A673 (cell line): ENCODE results near the gene DHRS13. TPM values are rescaled to one million over a fixed set of nuclear protein-coding genes. Genes with fewer than 3 reads are reported as not detected.

Experiments used
- BruUV-seq: library from RNA; stranded (reverse); fragments of 400-500 nt; replicated peaks from 2 replicates; lab custom pipeline; 2021; lab: Mats Ljungman, UMichigan
- CTCF ChIA-PET: fragments of 300-600 bp; sonication (Branson Sonifier 250); formaldehyde crosslinking; loops from one replicate; lab custom pipeline; 2022; ENCODE audit warnings: antibody characterized with exemption; lab: Charles Lee
- POLR2A ChIA-PET: fragments of 300-600 bp; sonication (Branson Sonifier 250); formaldehyde crosslinking; loops from one replicate; lab custom pipeline; 2022; ENCODE audit warnings: antibody characterized with exemption; ENCODE audit not compliant: low non-redundant PET; lab: Charles Lee
- DNase-seq: peaks from one replicate; pipeline ENCODE4 v3.0.0-alpha.2; 2015; ENCODE audit warnings: low spot score
- H3K27ac ChIP-seq: fragments of 200-600 bp; sonication (generic); 2 replicates; pipeline ENCODE4 v1.5.1; 2016; ENCODE audit warnings: mixed run types, low read depth, mild to moderate bottlenecking, mixed read lengths, antibody characterized with exemption, low read length; ENCODE audit not compliant: poor library complexity, severe bottlenecking
- H3K27me3 ChIP-seq: fragments of 200-600 bp; sonication (generic); replicated peaks from 2 replicates; pipeline ENCODE4 v1.6.1; 2017; ENCODE audit warnings: mixed run types, low read depth, mild to moderate bottlenecking, mixed read lengths, antibody characterized with exemption, low read length; ENCODE audit not compliant: insufficient read depth, poor library complexity
- H3K36me3 ChIP-seq: fragments of 200-600 bp; sonication (generic); 2 replicates; pipeline ENCODE4 v1.6.1; 2016; ENCODE audit warnings: mixed run types, mild to moderate bottlenecking, mixed read lengths, antibody characterized with exemption, low read length; ENCODE audit not compliant: insufficient read depth, poor library complexity, severe bottlenecking
- H3K4me1 ChIP-seq: fragments of 200-600 bp; sonication (generic); 2 replicates; pipeline ENCODE4 v1.6.1; 2017; ENCODE audit warnings: mixed run types, mild to moderate bottlenecking, mixed read lengths, antibody characterized with exemption, low read length; ENCODE audit not compliant: insufficient read depth, poor library complexity, severe bottlenecking
- H3K4me3 ChIP-seq: fragments of 200-600 bp; sonication (generic); 2 replicates; pipeline ENCODE4 v1.5.1; 2016; ENCODE audit warnings: low read depth, mixed run types, mild to moderate bottlenecking, mixed read lengths, low read length; ENCODE audit not compliant: poor library complexity, severe bottlenecking
- H3K9me3 ChIP-seq: fragments of 200-600 bp; sonication (generic); 2 replicates; pipeline ENCODE4 v1.6.1; 2016; ENCODE audit warnings: mixed run types, low read depth, mild to moderate bottlenecking, mixed read lengths, antibody characterized with exemption, low read length; ENCODE audit not compliant: poor library complexity, severe bottlenecking
- EZH2 ChIP-seq: fragments of 200-600 bp; sonication (generic); IDR thresholded peaks from 2 replicates; pipeline ENCODE4 v1.6.1; 2017; ENCODE audit warnings: borderline replicate concordance, low read depth, mild to moderate bottlenecking, mixed read lengths, antibody characterized with exemption, low read length; ENCODE audit not compliant: poor library complexity, severe bottlenecking
- intact Hi-C: fragments of 100-400 bp; cut with micrococcal nuclease; formaldehyde crosslinking; loops from one replicate; pipeline ENCODE4 v1.10.0; 2022; ENCODE audit not compliant: unreplicated experiment
- total RNA-seq: library from RNA; stranded (reverse); gene quantifications from 2 replicates; pipeline ENCODE4 v1.2.3, GENCODE V29; 2021
- TF ChIP-seq, protein P1 (sequence below): fragments of 300-800, 200-600 bp; sonication (generic); conservative IDR thresholded peaks from 2 replicates; pipeline ENCODE4 v1.5.1; 2017; ENCODE audit warnings: low read depth, mild to moderate bottlenecking, antibody characterized with exemption, low read length, moderate library complexity, mixed read lengths

Gene DHRS13
- total RNA-seq, 1 experiment from 2014 or later: 41.9 TPM

DNA sequence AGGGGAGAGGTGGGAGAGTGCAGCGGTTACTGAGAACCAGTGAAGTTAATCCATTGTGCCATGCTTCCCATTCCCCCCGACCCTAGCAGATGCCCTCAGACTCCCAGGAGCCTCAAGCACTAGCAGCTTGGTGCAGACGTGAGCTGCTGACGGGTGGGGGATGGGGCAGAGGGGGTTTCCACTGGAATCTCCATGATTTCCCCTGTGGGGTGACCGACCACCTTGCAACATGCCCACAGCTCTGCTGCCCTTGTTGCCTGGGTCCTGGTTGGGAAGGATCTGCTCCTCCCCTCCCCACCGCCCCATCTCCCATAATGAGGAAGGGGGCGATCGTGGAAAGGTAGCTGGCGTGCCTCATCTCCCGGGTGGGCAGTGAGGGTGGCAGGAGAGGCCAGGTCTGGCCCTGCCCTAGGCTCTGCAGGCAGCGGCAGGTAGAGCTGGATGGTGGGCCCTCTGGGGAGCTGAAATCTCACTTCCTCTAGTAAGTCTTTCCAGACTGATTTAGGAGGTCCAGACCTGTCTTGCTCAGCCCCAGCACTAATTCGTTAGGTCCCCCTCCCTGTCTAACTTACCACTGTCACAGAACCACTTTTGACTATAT lies 14.9 kb downstream of the DHRS13 start:
- TF ChIP-seq, protein P1, sequence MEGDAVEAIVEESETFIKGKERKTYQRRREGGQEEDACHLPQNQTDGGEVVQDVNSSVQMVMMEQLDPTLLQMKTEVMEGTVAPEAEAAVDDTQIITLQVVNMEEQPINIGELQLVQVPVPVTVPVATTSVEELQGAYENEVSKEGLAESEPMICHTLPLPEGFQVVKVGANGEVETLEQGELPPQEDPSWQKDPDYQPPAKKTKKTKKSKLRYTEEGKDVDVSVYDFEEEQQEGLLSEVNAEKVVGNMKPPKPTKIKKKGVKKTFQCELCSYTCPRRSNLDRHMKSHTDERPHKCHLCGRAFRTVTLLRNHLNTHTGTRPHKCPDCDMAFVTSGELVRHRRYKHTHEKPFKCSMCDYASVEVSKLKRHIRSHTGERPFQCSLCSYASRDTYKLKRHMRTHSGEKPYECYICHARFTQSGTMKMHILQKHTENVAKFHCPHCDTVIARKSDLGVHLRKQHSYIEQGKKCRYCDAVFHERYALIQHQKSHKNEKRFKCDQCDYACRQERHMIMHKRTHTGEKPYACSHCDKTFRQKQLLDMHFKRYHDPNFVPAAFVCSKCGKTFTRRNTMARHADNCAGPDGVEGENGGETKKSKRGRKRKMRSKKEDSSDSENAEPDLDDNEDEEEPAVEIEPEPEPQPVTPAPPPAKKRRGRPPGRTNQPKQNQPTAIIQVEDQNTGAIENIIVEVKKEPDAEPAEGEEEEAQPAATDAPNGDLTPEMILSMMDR: no peak
- no peak for TF ChIP-seq EZH2
- H3K4me1 ChIP-seq: peaks cover 4% of the 10 kb centered on the region
- intact Hi-C loops: no loop called here
- DNase-seq: no peak
- no peak overlapping the region for H3K4me3 ChIP-seq
- H3K27ac ChIP-seq: no peak overlapping the region
- H3K36me3 ChIP-seq: no peaks in the 10 kb centered on the region
- no TSS peak for BruUV-seq
- H3K9me3 ChIP-seq: no peaks in the 10 kb centered on the region
- ChIA-PET POLR2A (no interaction called here), CTCF (no interaction called here)
- H3K27me3 ChIP-seq: no peaks in the 10 kb centered on the region

DNA sequence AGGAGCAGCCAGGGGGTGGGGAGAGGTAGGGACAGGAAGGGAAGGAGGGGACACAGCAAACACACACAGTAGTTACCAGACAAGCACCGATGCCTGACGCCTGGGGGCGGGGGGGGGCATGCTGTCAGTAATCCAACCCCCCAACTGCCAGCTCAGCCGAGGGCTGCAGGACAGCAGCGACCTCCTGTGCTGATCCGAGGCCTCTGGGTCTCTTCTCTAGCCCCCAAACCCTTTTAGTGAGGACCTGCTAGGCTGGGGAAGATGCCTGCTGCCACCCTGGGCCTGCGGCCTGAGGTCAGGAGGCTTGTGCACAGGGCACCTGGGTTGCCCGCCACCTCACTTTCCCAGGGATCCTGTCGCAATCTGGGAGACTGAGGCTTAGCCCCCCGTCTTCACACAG lies 16.9 kb downstream of the DHRS13 start:
- BruUV-seq: no TSS peak

DNA sequence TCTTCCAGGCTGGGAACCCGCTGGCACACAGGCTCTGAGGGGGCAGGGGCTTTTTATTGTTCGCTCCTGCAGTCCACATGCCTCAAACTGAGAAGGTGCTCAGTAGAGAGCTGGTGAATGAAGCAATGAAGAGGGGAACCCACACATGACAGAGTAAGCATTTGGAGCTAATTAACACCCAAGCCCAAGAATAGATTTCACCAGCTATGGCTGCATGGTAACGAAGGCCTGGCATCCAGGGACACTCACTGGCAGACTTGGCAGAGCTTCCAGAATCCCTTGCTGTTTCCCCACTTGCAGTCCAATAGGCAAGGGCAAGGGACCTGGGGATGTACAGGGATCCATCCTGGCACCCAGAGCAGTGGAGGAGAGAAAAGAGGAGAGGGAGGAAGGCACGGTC lies 17.5 kb downstream of the DHRS13 start:
- Histone ChIP-seq H3K4me3 (no peak overlapping the region), H3K9me3 (no peaks in the 10 kb centered on the region), H3K4me1 (no peaks in the 10 kb centered on the region), H3K36me3 (peaks cover 23% of the 10 kb centered on the region), H3K27me3 (no peaks in the 10 kb centered on the region), H3K27ac (no peak overlapping the region)
- DNase-seq: no peak
- no TSS peak for BruUV-seq
- ChIA-PET CTCF (no interaction called here), POLR2A (no interaction called here)
- intact Hi-C loops: no loop called here
- TF ChIP-seq, protein P1: no peak
- TF ChIP-seq EZH2: no peak

More for the DNA sequence above, 16.9 kb downstream of the DHRS13 start:
- CTCF ChIA-PET: no interaction called here
- TF ChIP-seq, protein P1: no peak
- TF ChIP-seq EZH2: no peak
- no peak overlapping the region for H3K4me3 ChIP-seq
- no peak overlapping the region for H3K27ac ChIP-seq
- intact Hi-C loops: no loop called here
- POLR2A ChIA-PET: no interaction called here
- H3K36me3 ChIP-seq: peaks cover 17% of the 10 kb centered on the region
- no peak for DNase-seq
- H3K4me1 ChIP-seq: no peaks in the 10 kb centered on the region
- no peaks in the 10 kb centered on the region for H3K9me3 ChIP-seq
- H3K27me3 ChIP-seq: no peaks in the 10 kb centered on the region
